ENCODE results near the gene DACH1. TPM values are rescaled to one million over a fixed set of nuclear protein-coding genes. Genes with fewer than 3 reads are reported as not detected.

DACH1 gene
- total RNA-seq, 1 experiment from 2014 or later: not detected

DNA sequence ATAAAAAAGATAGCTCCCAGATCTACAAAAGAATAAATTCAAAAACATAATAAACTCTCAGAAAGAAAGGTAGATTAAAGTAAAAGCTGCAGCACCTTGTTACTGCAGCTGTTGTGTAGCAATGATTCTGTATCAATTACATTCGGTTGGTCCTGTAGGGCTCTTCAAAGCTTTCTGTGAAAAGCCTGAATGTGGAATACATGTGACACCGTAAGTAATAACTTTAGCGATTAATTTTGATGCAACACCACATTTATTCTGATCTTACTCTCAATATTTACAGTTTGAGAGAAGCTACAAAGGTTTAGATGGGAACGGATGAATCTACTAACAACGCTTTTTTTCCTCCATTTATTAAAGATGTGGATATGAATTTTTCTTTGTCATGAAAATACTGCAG lies 279.2 kb downstream of the DACH1 start:
- Histone ChIP-seq H3K36me3 (ENCODE audit: low read depth, low read length) (no peaks in the 10 kb centered on the region), H3K27me3 (ENCODE audit: low read length) (peaks cover 4% of the 10 kb centered on the region; the same call in 1 of the 2 replicates), H3K4me3 (ENCODE audit: low read length) (no peak overlapping the region), H3K9me2 (replicated peaks; ENCODE audit: low read length) (no peaks in the 10 kb centered on the region), H3K4me2 (ENCODE audit: low read length) (no peak overlapping the region), H3K9me3 (ENCODE audit: low read length) (no peaks in the 10 kb centered on the region), H3F3A (ENCODE audit: low read length, unreplicated experiment) (no peaks in the 10 kb centered on the region), H3K79me2 (ENCODE audit: low read length) (no peaks in the 10 kb centered on the region), H2AFZ (ENCODE audit: low read length) (no peak overlapping the region), H4K20me1 (ENCODE audit: low read length) (no peaks in the 10 kb centered on the region), H3K4me1 (ENCODE audit: insufficient read depth, low read length) (no peaks in the 10 kb centered on the region), H3K9ac (ENCODE audit: low read length) (no peak overlapping the region), H3K27ac (ENCODE audit: low read length) (no peak overlapping the region)
- ChIA-PET POLR2A (ENCODE audit: unreplicated experiment) (no interaction called here), CTCF (no interaction called here)
- intact Hi-C loops (cut with micrococcal nuclease): no loop called here
- TF ChIP-seq, protein P1, sequence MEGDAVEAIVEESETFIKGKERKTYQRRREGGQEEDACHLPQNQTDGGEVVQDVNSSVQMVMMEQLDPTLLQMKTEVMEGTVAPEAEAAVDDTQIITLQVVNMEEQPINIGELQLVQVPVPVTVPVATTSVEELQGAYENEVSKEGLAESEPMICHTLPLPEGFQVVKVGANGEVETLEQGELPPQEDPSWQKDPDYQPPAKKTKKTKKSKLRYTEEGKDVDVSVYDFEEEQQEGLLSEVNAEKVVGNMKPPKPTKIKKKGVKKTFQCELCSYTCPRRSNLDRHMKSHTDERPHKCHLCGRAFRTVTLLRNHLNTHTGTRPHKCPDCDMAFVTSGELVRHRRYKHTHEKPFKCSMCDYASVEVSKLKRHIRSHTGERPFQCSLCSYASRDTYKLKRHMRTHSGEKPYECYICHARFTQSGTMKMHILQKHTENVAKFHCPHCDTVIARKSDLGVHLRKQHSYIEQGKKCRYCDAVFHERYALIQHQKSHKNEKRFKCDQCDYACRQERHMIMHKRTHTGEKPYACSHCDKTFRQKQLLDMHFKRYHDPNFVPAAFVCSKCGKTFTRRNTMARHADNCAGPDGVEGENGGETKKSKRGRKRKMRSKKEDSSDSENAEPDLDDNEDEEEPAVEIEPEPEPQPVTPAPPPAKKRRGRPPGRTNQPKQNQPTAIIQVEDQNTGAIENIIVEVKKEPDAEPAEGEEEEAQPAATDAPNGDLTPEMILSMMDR (conservative IDR thresholded peaks at IDR 0.05; ENCODE audit: low read depth, low read length): no peak
- TF ChIP-seq EZH2 (IDR thresholded peaks at IDR 0.05; ENCODE audit: low read length, unreplicated experiment): no peak
- no peak for TF ChIP-seq EZH2phosphoT487 (IDR thresholded peaks at IDR 0.05; ENCODE audit: borderline replicate concordance, low read length)
- BruUV-seq (replicated peaks): no TSS peak
- DNase-seq: no peak
- ATAC-seq: no peak

DNA sequence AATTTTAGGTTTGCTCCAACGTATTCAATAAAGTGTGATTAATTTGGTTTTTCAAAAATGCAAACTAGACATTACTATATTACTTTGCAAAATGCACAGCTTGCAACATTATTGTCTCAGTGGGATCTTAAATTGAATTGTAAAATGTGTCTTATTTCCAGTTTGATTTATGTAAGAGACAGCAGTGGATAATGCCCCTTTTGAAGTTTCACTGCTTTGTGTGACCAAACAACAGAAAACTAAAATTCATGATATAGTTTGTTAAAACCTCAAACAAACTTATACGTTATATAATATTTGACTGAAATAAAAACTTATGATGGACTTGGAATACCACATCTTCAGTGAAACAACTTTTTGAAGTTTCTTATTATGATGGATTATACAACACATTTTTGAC lies 279.8 kb downstream of the DACH1 start:
- no TSS peak for BruUV-seq (replicated peaks)
- ChIA-PET CTCF (no interaction called here), POLR2A (ENCODE audit: unreplicated experiment) (no interaction called here)
- Histone ChIP-seq H3F3A (ENCODE audit: low read length, unreplicated experiment) (no peaks in the 10 kb centered on the region), H3K27ac (ENCODE audit: low read length) (no peak overlapping the region), H3K27me3 (ENCODE audit: low read length) (peaks cover 4% of the 10 kb centered on the region; the same call in 1 of the 2 replicates), H4K20me1 (ENCODE audit: low read length) (no peaks in the 10 kb centered on the region), H3K4me3 (ENCODE audit: low read length) (no peak overlapping the region), H3K9me2 (replicated peaks; ENCODE audit: low read length) (no peaks in the 10 kb centered on the region), H3K4me2 (ENCODE audit: low read length) (no peak overlapping the region), H3K4me1 (ENCODE audit: insufficient read depth, low read length) (no peaks in the 10 kb centered on the region), H3K9me3 (ENCODE audit: low read length) (no peaks in the 10 kb centered on the region), H2AFZ (ENCODE audit: low read length) (no peak overlapping the region), H3K79me2 (ENCODE audit: low read length) (no peaks in the 10 kb centered on the region), H3K9ac (ENCODE audit: low read length) (no peak overlapping the region), H3K36me3 (ENCODE audit: low read depth, low read length) (no peaks in the 10 kb centered on the region)
- ATAC-seq (no peak), DNase-seq (no peak)
- TF ChIP-seq EZH2phosphoT487 (IDR thresholded peaks at IDR 0.05; ENCODE audit: borderline replicate concordance, low read length) (no peak), EZH2 (IDR thresholded peaks at IDR 0.05; ENCODE audit: low read length, unreplicated experiment) (no peak)
- TF ChIP-seq, protein P1 (conservative IDR thresholded peaks at IDR 0.05; ENCODE audit: low read depth, low read length): no peak
- intact Hi-C loops (cut with micrococcal nuclease): no loop called here

- Histone ChIP-seq H3K9me2 (replicated peaks; ENCODE audit: low read length) (no peaks in the 10 kb centered on the region), H4K20me1 (ENCODE audit: low read length) (no peaks in the 10 kb centered on the region), H3K4me1 (ENCODE audit: insufficient read depth, low read length) (no peaks in the 10 kb centered on the region), H3F3A (ENCODE audit: low read length, unreplicated experiment) (no peaks in the 10 kb centered on the region), H3K27me3 (ENCODE audit: low read length) (peaks cover 4% of the 10 kb centered on the region; the same call in 1 of the 2 replicates), H3K79me2 (ENCODE audit: low read length) (no peaks in the 10 kb centered on the region), H3K27ac (ENCODE audit: low read length) (no peak overlapping the region), H3K4me3 (ENCODE audit: low read length) (no peak overlapping the region), H2AFZ (ENCODE audit: low read length) (no peak overlapping the region), H3K9ac (ENCODE audit: low read length) (no peak overlapping the region), H3K4me2 (ENCODE audit: low read length) (no peak overlapping the region), H3K9me3 (ENCODE audit: low read length) (no peaks in the 10 kb centered on the region), H3K36me3 (ENCODE audit: low read depth, low read length) (no peaks in the 10 kb centered on the region)
- POLR2A ChIA-PET (ENCODE audit: unreplicated experiment): no interaction called here
- TF ChIP-seq EZH2phosphoT487 (IDR thresholded peaks at IDR 0.05; ENCODE audit: borderline replicate concordance, low read length) (no peak), EZH2 (IDR thresholded peaks at IDR 0.05; ENCODE audit: low read length, unreplicated experiment) (no peak)
- TF ChIP-seq, protein P1 (conservative IDR thresholded peaks at IDR 0.05; ENCODE audit: low read depth, low read length): no peak
- CTCF ChIA-PET: no interaction called here
- no peak for DNase-seq
- no TSS peak for BruUV-seq (replicated peaks)
- intact Hi-C loops (cut with micrococcal nuclease): no loop called here
- no peak for ATAC-seq
Observed at GRCh38 chr13:71583581-71583980, 283.4 kb downstream of the DACH1 start.

Measured in PC-3 (cell line).